Erythroblast (primary cell): Measurements from ENCODE around the gene MYOCOS.

Source experiments
- GATA1 ChIP-seq: IDR thresholded peaks from 2 replicates; pipeline ENCODE4 v1.6.1; 2011; ENCODE audit warnings: low read depth, mild to moderate bottlenecking, control low read depth, low read length, moderate library complexity
- POLR2A ChIP-seq: IDR thresholded peaks from 2 replicates; pipeline ENCODE4 v1.6.1; 2011; ENCODE audit warnings: mild to moderate bottlenecking, low read length

DNA sequence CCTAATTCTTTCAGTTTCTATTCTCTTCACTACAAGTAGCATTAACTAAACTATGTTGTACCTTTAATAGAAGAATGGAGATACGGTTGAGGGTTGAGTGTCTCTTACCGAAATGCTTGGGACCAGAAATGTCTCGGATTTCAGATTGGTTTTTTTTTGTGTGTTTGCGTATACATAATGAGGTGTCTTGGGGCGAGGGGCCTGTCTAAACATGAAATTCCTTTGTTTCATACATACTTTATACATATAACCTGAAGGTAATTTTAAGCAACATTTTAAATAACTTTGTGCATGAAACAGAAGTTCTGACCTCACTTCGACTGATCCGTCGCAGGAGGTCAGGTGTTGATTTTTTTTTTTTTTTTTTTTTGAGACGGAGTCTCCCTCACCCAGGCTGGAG, 36.3 kb upstream of the MYOCOS start:
- TF ChIP-seq POLR2A = no peak
- TF ChIP-seq GATA1 = no peak
